Bronchial epithelial cell (primary cell): ENCODE results near the gene SAMD8. TPM values are rescaled to one million over a fixed set of nuclear protein-coding genes. Genes with fewer than 3 reads are reported as not detected.
"Not testable (repeated sequence)": the region's sequence is repeated elsewhere in the genome, so short reads cannot be mapped to it uniquely, and the experiment has no call there.

Experiments
- DNase-seq: peaks from one replicate; pipeline ENCODE4 v3.0.0-alpha.2; 2010; ENCODE audit warnings: low read depth
- FAIRE-seq: peaks from 2 replicates; lab custom pipeline; 2011; peaks lifted over from hg19 to GRCh38; lab: Jason Lieb, UNC
- H3K27me3 ChIP-seq: 2 replicates; pipeline ENCODE4 v1.5.1; 2011; ENCODE audit warnings: low read length; ENCODE audit not compliant: control insufficient read depth, insufficient read depth
- H3K36me3 ChIP-seq: 2 replicates; pipeline ENCODE4 v1.5.1; 2011; ENCODE audit warnings: low read length; ENCODE audit not compliant: control insufficient read depth, insufficient read depth
- H3K4me3 ChIP-seq: 2 replicates; pipeline ENCODE4 v1.5.1; 2011; ENCODE audit warnings: mild to moderate bottlenecking, low read depth, low read length, control low read depth
- total RNA-seq: library from RNA; depleted of rRNA; stranded (reverse); fragments of >200 nt; gene quantifications from 2 replicates; pipeline ENCODE4 v1.2.1, GENCODE V29; 2014
- TF ChIP-seq, protein P1 (sequence below): IDR thresholded peaks from 2 replicates; pipeline ENCODE4 v1.5.1; 2011; ENCODE audit warnings: mild to moderate bottlenecking, moderate library complexity, low read length, control low read depth, inconsistent platforms; ENCODE audit not compliant: insufficient read depth, severe bottlenecking

Gene SAMD8
- total RNA-seq, 1 donor from 2014 or later, result 25.5 TPM

DNA sequence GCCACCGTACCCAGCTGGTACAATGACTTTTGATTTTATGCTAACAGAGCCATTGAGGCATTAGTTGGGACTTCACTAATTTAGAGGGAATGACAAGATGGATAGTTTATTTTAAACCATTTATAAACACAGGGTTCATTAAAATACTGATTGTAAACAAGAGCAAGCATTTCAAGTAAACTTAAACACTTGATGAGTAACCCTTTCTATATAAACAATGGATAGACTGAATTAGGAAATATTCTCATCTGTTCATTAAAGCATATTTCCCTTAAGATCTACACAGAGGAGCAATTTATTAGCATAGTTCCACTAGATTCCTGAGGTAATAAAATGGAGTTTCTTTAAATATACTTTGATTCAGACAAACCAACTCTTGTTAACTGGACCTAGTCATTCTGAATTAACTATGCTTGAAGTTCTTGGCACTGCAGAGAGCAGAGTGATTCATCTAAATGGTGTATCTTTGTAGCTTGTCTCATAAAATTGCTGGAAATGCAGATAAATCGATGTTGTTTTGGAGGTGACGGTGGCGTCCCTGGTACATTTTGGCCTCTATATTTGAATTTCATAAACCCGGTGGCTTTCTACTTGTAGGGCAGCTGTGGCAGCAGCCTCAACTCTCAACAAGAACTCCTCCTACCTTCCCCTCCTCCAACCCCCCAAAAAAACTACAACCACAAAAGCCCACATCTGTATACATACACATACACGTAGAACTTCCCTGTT, 83.7 kb downstream of the SAMD8 start:
- Histone ChIP-seq H3K36me3 (no peaks in the 10 kb centered on the region), H3K27me3 (no peaks in the 10 kb centered on the region), H3K4me3 (no peak overlapping the region)
- DNase-seq, result peak; percentile 21
- no peak for FAIRE-seq
- TF ChIP-seq, protein P1, sequence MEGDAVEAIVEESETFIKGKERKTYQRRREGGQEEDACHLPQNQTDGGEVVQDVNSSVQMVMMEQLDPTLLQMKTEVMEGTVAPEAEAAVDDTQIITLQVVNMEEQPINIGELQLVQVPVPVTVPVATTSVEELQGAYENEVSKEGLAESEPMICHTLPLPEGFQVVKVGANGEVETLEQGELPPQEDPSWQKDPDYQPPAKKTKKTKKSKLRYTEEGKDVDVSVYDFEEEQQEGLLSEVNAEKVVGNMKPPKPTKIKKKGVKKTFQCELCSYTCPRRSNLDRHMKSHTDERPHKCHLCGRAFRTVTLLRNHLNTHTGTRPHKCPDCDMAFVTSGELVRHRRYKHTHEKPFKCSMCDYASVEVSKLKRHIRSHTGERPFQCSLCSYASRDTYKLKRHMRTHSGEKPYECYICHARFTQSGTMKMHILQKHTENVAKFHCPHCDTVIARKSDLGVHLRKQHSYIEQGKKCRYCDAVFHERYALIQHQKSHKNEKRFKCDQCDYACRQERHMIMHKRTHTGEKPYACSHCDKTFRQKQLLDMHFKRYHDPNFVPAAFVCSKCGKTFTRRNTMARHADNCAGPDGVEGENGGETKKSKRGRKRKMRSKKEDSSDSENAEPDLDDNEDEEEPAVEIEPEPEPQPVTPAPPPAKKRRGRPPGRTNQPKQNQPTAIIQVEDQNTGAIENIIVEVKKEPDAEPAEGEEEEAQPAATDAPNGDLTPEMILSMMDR, result no peak

DNA sequence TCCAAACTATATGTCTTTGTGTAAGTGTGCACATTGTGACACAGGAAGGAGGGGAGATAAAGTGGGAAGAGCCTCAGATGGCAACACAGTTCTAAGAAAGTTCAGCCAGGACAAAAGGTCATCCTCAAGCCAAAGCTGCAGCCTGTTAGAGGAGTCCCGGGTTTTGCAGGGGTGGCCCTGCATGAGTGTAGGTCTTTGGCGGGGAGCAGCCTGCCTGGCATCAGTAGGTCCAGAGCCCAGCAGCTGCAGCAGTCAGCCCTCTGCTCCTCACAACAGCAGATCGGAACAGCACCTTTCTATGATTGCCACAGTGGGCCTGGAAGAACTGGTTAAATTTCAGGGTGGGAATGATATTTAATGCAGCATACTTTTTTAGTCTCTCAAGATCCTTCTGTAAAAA, 85.6 kb downstream of the SAMD8 start:
- TF ChIP-seq, protein P1, result no peak
- DNase-seq (no peak), FAIRE-seq (no peak)
- no peak overlapping the region for H3K4me3 ChIP-seq
- no peaks in the 10 kb centered on the region for H3K27me3 ChIP-seq
- no peaks in the 10 kb centered on the region for H3K36me3 ChIP-seq

DNA sequence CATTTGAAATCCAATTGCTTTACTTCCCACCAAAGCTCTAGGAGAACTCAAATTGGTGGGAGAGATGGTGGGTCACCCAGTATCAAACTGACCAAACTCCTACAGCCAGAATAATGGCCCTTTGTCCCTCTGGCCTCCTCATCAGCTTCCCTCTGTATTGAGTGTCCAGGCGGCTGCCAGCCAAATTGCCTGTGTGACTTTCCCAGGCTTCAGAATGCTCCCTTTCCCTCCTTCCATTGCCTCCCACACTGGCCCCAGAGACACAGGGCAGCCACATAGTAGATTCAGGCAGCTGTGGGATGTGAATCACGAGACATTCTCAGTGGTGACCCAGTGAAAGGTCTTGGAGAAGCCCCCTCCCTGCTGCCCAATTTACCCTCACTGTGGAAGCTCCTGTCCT, 86.5 kb downstream of the SAMD8 start:
- Histone ChIP-seq H3K27me3 (no peaks in the 10 kb centered on the region), H3K36me3 (no peaks in the 10 kb centered on the region), H3K4me3 (no peak overlapping the region)
- FAIRE-seq (no peak), DNase-seq (no peak)
- TF ChIP-seq, protein P1, result no peak

DNA sequence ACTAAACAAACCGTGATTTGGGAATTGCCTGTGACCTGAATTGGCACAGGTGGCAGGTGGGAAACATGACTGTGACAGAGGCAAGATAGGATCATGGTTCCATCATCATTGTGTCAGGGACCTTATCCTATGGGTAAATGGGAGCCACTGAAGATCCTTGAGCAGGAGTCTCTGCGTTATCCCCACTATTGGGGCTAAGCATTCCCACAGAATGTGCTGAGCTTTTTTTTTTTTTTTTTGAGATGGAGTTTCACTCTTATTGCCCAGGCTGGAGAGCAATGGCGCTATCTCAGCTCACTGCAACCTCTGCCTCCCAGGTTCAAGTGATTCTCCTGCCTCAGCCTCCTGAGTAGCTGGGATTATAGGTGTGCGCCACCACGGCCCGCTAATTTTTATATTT, 88.5 kb downstream of the SAMD8 start:
- H3K4me3 ChIP-seq, DNase-seq, FAIRE-seq, H3K27me3 ChIP-seq, H3K36me3 ChIP-seq: not testable (repeated sequence)

DNA sequence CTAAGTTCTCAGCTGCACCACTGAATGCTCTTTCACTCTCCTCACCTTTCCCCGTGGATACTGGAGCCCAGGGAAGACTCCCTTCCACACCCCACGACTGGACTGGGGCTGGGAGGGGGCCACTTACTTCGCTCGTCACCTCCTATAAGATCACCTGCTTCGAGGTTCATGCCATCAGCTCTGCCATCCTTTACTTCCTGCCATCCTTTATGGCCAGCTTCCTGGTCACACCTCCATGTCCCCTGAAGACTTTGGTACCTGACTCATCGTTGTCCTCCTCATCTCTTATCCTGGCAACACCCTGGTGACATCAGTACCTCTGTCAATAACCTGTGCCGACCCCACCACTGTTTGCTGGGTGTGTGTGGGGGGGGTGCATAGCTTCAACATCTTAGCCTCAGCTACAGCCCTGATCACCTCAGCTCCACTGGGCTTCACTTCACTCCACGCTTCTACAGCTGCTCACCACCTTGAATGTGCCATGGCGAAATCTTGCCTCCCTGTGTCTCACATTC, 90.4 kb downstream of the SAMD8 start:
- H3K36me3 ChIP-seq, result no peaks in the 10 kb centered on the region
- H3K27me3 ChIP-seq, result no peaks in the 10 kb centered on the region
- TF ChIP-seq, protein P1, result no peak
- no peak overlapping the region for H3K4me3 ChIP-seq
- no peak for FAIRE-seq
- no peak for DNase-seq

DNA sequence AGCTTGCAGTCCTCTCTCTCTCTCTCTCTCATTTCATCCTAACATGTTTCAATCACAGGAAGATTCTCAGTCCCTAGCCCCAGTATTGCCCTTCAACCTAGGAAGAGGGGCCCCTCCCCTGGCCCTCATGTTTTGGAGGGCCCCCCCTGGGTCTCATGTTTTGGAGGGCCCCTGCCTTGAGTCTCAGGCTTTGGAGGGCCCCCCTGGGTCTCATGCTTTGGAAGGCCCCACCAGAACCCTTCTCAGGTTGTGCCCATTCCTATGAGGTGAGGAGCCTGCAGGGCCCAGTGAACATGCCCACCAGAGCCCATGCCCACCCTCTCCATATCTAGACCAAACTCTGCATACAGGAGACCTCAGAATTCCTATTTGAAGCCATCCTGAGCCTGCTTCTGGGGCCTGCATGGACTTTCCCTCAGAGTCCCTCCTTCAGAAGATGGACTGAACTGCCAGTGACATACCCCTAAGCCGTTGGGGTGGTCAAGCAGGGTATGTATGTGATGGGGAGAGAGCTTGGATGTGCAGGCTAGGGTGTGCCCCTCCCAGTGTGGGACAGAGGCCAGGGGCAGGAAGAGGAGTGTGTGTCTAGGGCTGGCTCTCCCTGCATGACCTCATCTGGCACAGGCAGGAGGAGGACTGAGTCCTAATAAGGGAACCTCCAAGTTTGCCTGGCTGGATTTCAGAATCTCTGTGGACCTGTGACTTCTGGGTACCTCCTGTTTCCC, 91.0 kb downstream of the SAMD8 start:
- no peak for FAIRE-seq
- TF ChIP-seq, protein P1, result no peak
- Histone ChIP-seq H3K36me3 (no peaks in the 10 kb centered on the region), H3K27me3 (no peaks in the 10 kb centered on the region), H3K4me3 (no peak overlapping the region)
- DNase-seq, result peak; percentile 72

DNA sequence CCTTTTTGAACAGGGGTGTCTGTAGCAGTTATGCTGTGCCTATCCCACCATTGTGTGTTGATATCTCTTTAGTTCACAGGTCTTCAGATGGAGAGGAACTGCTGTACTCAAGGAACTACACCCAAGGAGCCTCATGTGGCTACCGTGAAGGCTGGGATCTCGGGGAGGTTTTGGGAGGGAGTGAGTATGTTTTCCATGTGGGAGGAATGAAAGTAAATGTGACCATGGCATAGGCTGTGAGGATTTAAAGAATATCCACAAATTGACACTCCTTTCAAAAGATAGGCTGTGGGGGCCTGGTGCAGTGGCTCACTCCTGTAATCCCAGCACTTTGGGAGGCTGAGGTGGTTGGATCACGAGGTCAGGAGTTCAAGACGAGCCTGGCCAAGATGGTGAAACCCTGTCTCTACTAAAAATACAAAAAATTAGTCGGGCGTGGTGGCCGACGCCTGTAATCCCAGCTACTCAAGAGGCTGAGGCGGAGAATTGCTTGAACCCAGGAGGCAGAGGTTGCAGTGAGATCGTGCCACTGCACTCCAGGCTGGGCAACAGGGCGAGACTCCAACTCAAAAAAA, 91.7 kb downstream of the SAMD8 start:
- not testable (repeated sequence) for H3K36me3 ChIP-seq, DNase-seq, H3K27me3 ChIP-seq, FAIRE-seq, H3K4me3 ChIP-seq
